Mesenchymal stem cell (in vitro differentiated cells and primary cell): ENCODE results near the gene ZNF296.

Source experiments
- DNase-seq: peaks from one replicate; pipeline ENCODE4 v3.0.0-alpha.2; 2013
- H2AFZ ChIP-seq: one replicate; pipeline ENCODE4 v1.6.1; 2013; ENCODE audit warnings: low read depth, mild to moderate bottlenecking, control low read depth, inconsistent platforms, low read length, moderate library complexity
- H2AK5ac ChIP-seq: 2 replicates; pipeline ENCODE4 v1.6.1; 2013; ENCODE audit warnings: low read length, moderate library complexity, mild to moderate bottlenecking, inconsistent platforms; ENCODE audit not compliant: severe bottlenecking
- H2BK120ac ChIP-seq: one replicate; pipeline ENCODE4 v1.6.1; 2013; ENCODE audit warnings: low read depth, mild to moderate bottlenecking, inconsistent platforms, low read length, moderate library complexity
- H2BK12ac ChIP-seq, 2 experiments: one replicate each; pipeline ENCODE4 v1.6.1; 2013; ENCODE audit warnings: inconsistent platforms in 2 of 2, low read length in 2 of 2, mild to moderate bottlenecking in 2 of 2, moderate library complexity in 2 of 2, control low read depth in 1 of 2
- H2BK15ac ChIP-seq: one replicate; pipeline ENCODE4 v1.6.1; 2013; ENCODE audit warnings: mild to moderate bottlenecking, low read depth, inconsistent platforms; ENCODE audit not compliant: poor library complexity, severe bottlenecking
- H2BK5ac ChIP-seq: 2 replicates; pipeline ENCODE4 v1.6.1; 2013; ENCODE audit warnings: low read depth, mild to moderate bottlenecking, low read length, control low read depth, inconsistent platforms; ENCODE audit not compliant: poor library complexity, severe bottlenecking
- H3K14ac ChIP-seq, 2 experiments: one replicate each; pipeline ENCODE4 v1.6.1; 2013; ENCODE audit warnings: inconsistent platforms in 2 of 2, low read length in 2 of 2, control low read depth in 1 of 2, mild to moderate bottlenecking in 1 of 2, moderate library complexity in 1 of 2
- H3K18ac ChIP-seq, 2 experiments: one replicate each; pipeline ENCODE4 v1.6.1; 2013; ENCODE audit warnings: inconsistent platforms in 2 of 2, low read length in 2 of 2, control low read depth in 1 of 2, low read depth in 1 of 2, mild to moderate bottlenecking in 1 of 2
- H3K23ac ChIP-seq, 2 experiments: one replicate each; pipeline ENCODE4 v1.6.1; 2013; ENCODE audit warnings: inconsistent platforms in 2 of 2, low read length in 2 of 2, mild to moderate bottlenecking in 2 of 2, moderate library complexity in 2 of 2, control low read depth in 1 of 2
- H3K27ac ChIP-seq: 2 replicates; pipeline ENCODE4 v1.5.1; 2013; ENCODE audit warnings: mild to moderate bottlenecking, moderate library complexity, low read length, control low read depth, inconsistent platforms; ENCODE audit not compliant: poor library complexity, severe bottlenecking
- H3K27me3 ChIP-seq, 2 experiments: 2 replicates each; pipeline versions ENCODE4 v1.6.1 to v1.7.0; 2013; ENCODE audit warnings: low read length in 2 of 2, mild to moderate bottlenecking in 2 of 2, moderate library complexity in 2 of 2, control low read depth in 1 of 2, inconsistent platforms in 1 of 2; ENCODE audit not compliant: control insufficient read depth in 1 of 2, insufficient read depth in 1 of 2
- H3K36me3 ChIP-seq, 2 experiments: 2 replicates each; pipeline versions ENCODE4 v1.6.1 to v1.7.0; 2013; ENCODE audit warnings: low read length in 2 of 2, control low read depth in 1 of 2, inconsistent platforms in 1 of 2, low read depth in 1 of 2, mild to moderate bottlenecking in 1 of 2; ENCODE audit not compliant: insufficient read depth in 2 of 2, control insufficient read depth in 1 of 2
- H3K4ac ChIP-seq, 2 experiments: one replicate each; pipeline ENCODE4 v1.6.1; 2013; ENCODE audit warnings: inconsistent platforms in 2 of 2, low read length in 2 of 2, mild to moderate bottlenecking in 2 of 2, moderate library complexity in 2 of 2, control low read depth in 1 of 2, low read depth in 1 of 2
- H3K4me1 ChIP-seq: 2 replicates; pipeline ENCODE4 v1.6.1; 2013; ENCODE audit warnings: low read depth, low read length, control low read depth; ENCODE audit not compliant: control insufficient read depth, insufficient read depth
- H3K4me2 ChIP-seq: 2 replicates; pipeline ENCODE4 v1.6.1; 2013; ENCODE audit warnings: low read length, mild to moderate bottlenecking, inconsistent platforms; ENCODE audit not compliant: poor library complexity, severe bottlenecking
- H3K4me3 ChIP-seq, 2 experiments: 2 replicates each; pipeline versions ENCODE4 v1.5.1 to v1.7.0; 2013; ENCODE audit warnings: low read length in 2 of 2, mild to moderate bottlenecking in 2 of 2, control low read depth in 1 of 2, low read depth in 1 of 2; ENCODE audit not compliant: insufficient read depth in 1 of 2
- H3K79me1 ChIP-seq: replicated peaks from 2 replicates; pipeline ENCODE4 v1.6.1; 2013; ENCODE audit warnings: mild to moderate bottlenecking, control low read depth, low read length, inconsistent platforms; ENCODE audit not compliant: poor library complexity, severe bottlenecking
- H3K9ac ChIP-seq: 2 replicates; pipeline ENCODE4 v1.7.0; 2013; ENCODE audit warnings: mild to moderate bottlenecking, low read length, moderate library complexity
- H3K9me3 ChIP-seq: 2 replicates; pipeline ENCODE4 v1.7.0; 2013; ENCODE audit warnings: mild to moderate bottlenecking, low read length; ENCODE audit not compliant: control insufficient read depth
- H4K8ac ChIP-seq: one replicate; pipeline ENCODE4 v1.6.1; 2013; ENCODE audit warnings: inconsistent platforms, mild to moderate bottlenecking, low read length, moderate library complexity
- H4K91ac ChIP-seq: one replicate; pipeline ENCODE4 v1.6.1; 2013; ENCODE audit warnings: mild to moderate bottlenecking, low read length, inconsistent platforms
- WGBS: methylation state at CpG from one replicate; pipeline ENCODE4 v1.1.7; 2013; ENCODE audit warnings: mixed read lengths; 5-methylcytosine and 5-hydroxymethylcytosine counted together

ZNF296 gene

GRCh38 chr19:45047188-45047797 is 29.0 kb downstream of the ZNF296 start:
- H2BK15ac ChIP-seq = no peak overlapping the region
- H2AK5ac ChIP-seq = no peak overlapping the region
- peaks cover 10% of the 10 kb centered on the region for H3K4me1 ChIP-seq
- DNase-seq = no peak
- H3K9me3 ChIP-seq = no peaks in the 10 kb centered on the region
- no peak overlapping the region for H2BK12ac ChIP-seq
- no peak overlapping the region for H3K27ac ChIP-seq
- H3K4ac ChIP-seq = no peak overlapping the region
- H3K4me3 ChIP-seq = no peak overlapping the region
- H3K36me3 ChIP-seq = peaks cover 44 to 48% of the 10 kb centered on the region in 2 experiments
- H2BK5ac ChIP-seq = no peak overlapping the region
- no peak overlapping the region for H3K4me2 ChIP-seq
- H2BK120ac ChIP-seq = no peak overlapping the region
- no peak overlapping the region for H4K91ac ChIP-seq
- H4K8ac ChIP-seq = no peak overlapping the region
- H3K23ac ChIP-seq = no peak overlapping the region
- peaks cover 12% of the 10 kb centered on the region for H3K79me1 ChIP-seq
- no peak overlapping the region for H2AFZ ChIP-seq
- no peak overlapping the region for H3K14ac ChIP-seq
- 95% methylated on average over 3 of the region's 7 CpGs for WGBS
- no peak overlapping the region for H3K9ac ChIP-seq
- H3K27me3 ChIP-seq = no peaks in the 10 kb centered on the region
- H3K18ac ChIP-seq = no peak overlapping the region

GRCh38 chr19:45046355-45046754 is 29.9 kb downstream of the ZNF296 start:
- H2AFZ ChIP-seq = no peak overlapping the region
- 97% methylated on average over 7 of the region's 7 CpGs for WGBS
- H2BK12ac ChIP-seq = no peak overlapping the region
- H3K4me1 ChIP-seq = peaks cover 12% of the 10 kb centered on the region
- H3K9me3 ChIP-seq = no peaks in the 10 kb centered on the region
- no peak overlapping the region for H2BK15ac ChIP-seq
- no peak overlapping the region for H3K14ac ChIP-seq
- no peak overlapping the region for H2BK5ac ChIP-seq
- DNase-seq = no peak
- H3K27ac ChIP-seq = no peak overlapping the region
- no peak overlapping the region for H2BK120ac ChIP-seq
- no peak overlapping the region for H3K4me3 ChIP-seq
- H3K4ac ChIP-seq = no peak overlapping the region
- no peak overlapping the region for H3K23ac ChIP-seq
- no peak overlapping the region for H4K91ac ChIP-seq
- H4K8ac ChIP-seq = no peak overlapping the region
- H3K18ac ChIP-seq = no peak overlapping the region
- peaks cover 40 to 52% of the 10 kb centered on the region in 2 experiments for H3K36me3 ChIP-seq
- no peak overlapping the region for H3K4me2 ChIP-seq
- H3K9ac ChIP-seq = no peak overlapping the region
- no peak overlapping the region for H2AK5ac ChIP-seq
- H3K27me3 ChIP-seq = no peaks in the 10 kb centered on the region
- H3K79me1 ChIP-seq = peaks cover 12% of the 10 kb centered on the region

- Histone ChIP-seq H3K27me3 (no peaks in the 10 kb centered on the region), H2BK120ac (no peak overlapping the region), H3K18ac (no peak overlapping the region), H3K36me3 (peaks cover 43 to 57% of the 10 kb centered on the region in 2 experiments), H3K9ac (no peak overlapping the region), H4K91ac (no peak overlapping the region), H3K9me3 (no peaks in the 10 kb centered on the region), H2BK5ac (no peak overlapping the region), H3K4me2 (no peak overlapping the region), H2AFZ (no peak overlapping the region), H3K14ac (no peak overlapping the region), H3K23ac (no peak overlapping the region), H3K79me1 (peaks cover 14% of the 10 kb centered on the region), H3K4me1 (peaks cover 15% of the 10 kb centered on the region), H2BK15ac (no peak overlapping the region), H2BK12ac (no peak overlapping the region), H3K4me3 (no peak overlapping the region), H4K8ac (no peak overlapping the region), H2AK5ac (no peak overlapping the region), H3K4ac (no peak overlapping the region), H3K27ac (no peak overlapping the region)
- 95% methylated on average over 13 of the region's 14 CpGs for WGBS
- DNase-seq = no peak
These were observed 30.5 kb downstream of the ZNF296 start for GRCh38 chr19:45045671-45046353.

DNA sequence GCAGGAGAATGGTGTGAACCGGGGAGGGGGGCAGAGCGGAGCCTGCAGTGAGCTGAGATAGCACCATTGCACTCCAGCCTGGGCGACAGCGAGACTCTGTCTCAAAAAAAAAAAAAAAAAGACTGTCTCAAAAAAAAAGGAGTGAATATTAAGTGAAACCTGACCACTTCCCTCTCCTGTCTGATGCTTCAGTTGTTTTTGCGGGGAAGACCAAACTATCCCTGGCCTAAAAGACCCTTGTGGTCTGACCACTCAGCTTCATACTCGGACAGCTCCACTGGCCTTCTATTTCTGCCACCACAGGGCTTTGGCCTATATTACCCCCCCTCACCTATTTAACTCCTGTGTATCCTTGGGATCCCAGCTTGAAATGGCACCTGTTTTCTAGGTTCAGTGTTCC is 35.2 kb downstream of the ZNF296 start:
- no peak overlapping the region for H3K23ac ChIP-seq
- H3K4me2 ChIP-seq = no peak overlapping the region
- no peaks in the 10 kb centered on the region for H3K9me3 ChIP-seq
- no peak overlapping the region for H4K8ac ChIP-seq
- no peak overlapping the region for H2AFZ ChIP-seq
- H2BK12ac ChIP-seq = no peak overlapping the region
- peaks cover 22% of the 10 kb centered on the region for H3K4me1 ChIP-seq
- H4K91ac ChIP-seq = no peak overlapping the region
- H3K14ac ChIP-seq = no peak overlapping the region
- H3K18ac ChIP-seq = no peak overlapping the region
- WGBS = 97% methylated on average over 4 of the region's 6 CpGs
- no peaks in the 10 kb centered on the region for H3K27me3 ChIP-seq
- peaks cover 56 to 66% of the 10 kb centered on the region in 2 experiments for H3K36me3 ChIP-seq
- no peak overlapping the region for H3K4ac ChIP-seq
- peaks cover 14% of the 10 kb centered on the region for H3K79me1 ChIP-seq
- H3K27ac ChIP-seq = no peak overlapping the region
- no peak for DNase-seq
- H3K4me3 ChIP-seq = no peak overlapping the region
- no peak overlapping the region for H2BK15ac ChIP-seq
- H3K9ac ChIP-seq = peak overlapping the region; percentile 45
- H2BK120ac ChIP-seq = no peak overlapping the region
- no peak overlapping the region for H2AK5ac ChIP-seq
- H2BK5ac ChIP-seq = no peak overlapping the region
